ENCODE data around the gene DCXR.

GRCh38 chr17:82015311-82015971, 22.1 kb downstream of the DCXR start:
- no peak for TF ChIP-seq CTCF (IDR thresholded peaks at IDR 0.05)
- TF ChIP-seq EP300 (IDR thresholded peaks at IDR 0.05): no peak
- no peak for TF ChIP-seq POLR2A (IDR thresholded peaks at IDR 0.05)
